Measurements from ENCODE around the gene SAA2. TPM values are rescaled to one million over a fixed set of nuclear protein-coding genes. Genes with fewer than 3 reads are reported as not detected.

SAA2 gene
- total and polyA plus RNA-seq, 10 of the 15 experiments (the other 5 are each of a cell fraction or from before 2014, with no cell fraction given), result 0.18 to 4.1 (median 0.28) TPM; not detected in 2

- in situ Hi-C loops (cut with MboI) (no loop called here), intact Hi-C loops (cut with micrococcal nuclease; ENCODE audit: unreplicated experiment) (no loop called here)
- ChIA-PET POLR2A (interaction anchor here (1.0 to 1.2 kb wide), 2 partner anchors 17 to 18 kb away, joined by 3 read pairs; no protein-coding TSS in a partner anchor), CTCF (interaction anchor here (0.9 to 1.5 kb wide), 3 partner anchors 10 to 124 kb away, joined by 3 to 6 read pairs (median 6); no protein-coding TSS in a partner anchor), SMC1A (ENCODE audit: uncharacterized antibody, unreplicated experiment) (interaction anchor here (0.7 to 1.3 kb wide), 5 partner anchors 13 to 71 kb away, joined by 3 to 6 read pairs (median 3); no protein-coding TSS in a partner anchor), RAD21 (ENCODE audit: unreplicated experiment) (interaction anchor here (1.5 to 1.9 kb wide), 2 partner anchors 18 to 51 kb away, joined by 3 to 9 read pairs; no protein-coding TSS in a partner anchor)
- no peaks in the 10 kb centered on the region for H4K20me1 ChIP-seq (ENCODE audit: control insufficient read depth, insufficient read depth)
- peaks cover 10 to 63% of the 10 kb centered on the region in 2 experiments for H3K36me3 ChIP-seq (ENCODE audit: control insufficient read depth in 2 of 2, insufficient read depth in 2 of 2, low read length in 1 of 2)
- no peaks in the 10 kb centered on the region for H3K79me2 ChIP-seq (ENCODE audit: control insufficient read depth, insufficient read depth, low read length)
- peak overlapping the region; percentile 39; the same call in 1 of the 2 replicates for H3K27ac ChIP-seq (ENCODE audit: control insufficient read depth, insufficient read depth)
- no peak overlapping the region for H2AFZ ChIP-seq (ENCODE audit: control insufficient read depth, low read depth, low read length)
- no peak overlapping the region for H3K4me2 ChIP-seq (ENCODE audit: control insufficient read depth, insufficient read depth)
- ATAC-seq (no peak), DNase-seq (ENCODE audit: low read depth, low spot score) (no peak), FAIRE-seq (no peak)
- 72% methylated on average over 2 of the region's 2 CpGs for WGBS (ENCODE audit: insufficient coverage, insufficient replicate concordance, low lambda C conversion rate, missing lambda C conversion rate)
- no peak for TF ChIP-seq NFXL1 (IDR thresholded peaks at IDR 0.05; ENCODE audit: borderline replicate concordance)
- no peak for TF ChIP-seq LARP7 (IDR thresholded peaks at IDR 0.05)
- TF ChIP-seq MTA2 (IDR thresholded peaks at IDR 0.05; ENCODE audit: low read depth), result no peak
- TF ChIP-seq TAF1 (IDR thresholded peaks at IDR 0.05; ENCODE audit: borderline replicate concordance, low read depth, low read length), result no peak
- TF ChIP-seq ZNF622 (IDR thresholded peaks at IDR 0.05), result no peak
- TF ChIP-seq TBL1XR1 (IDR thresholded peaks at IDR 0.05; ENCODE audit: low read depth, low read length), result no peak
- TF ChIP-seq MEF2B (IDR thresholded peaks at IDR 0.05; ENCODE audit: partially characterized antibody, poor library complexity, severe bottlenecking), result no peak
- no peak for TF ChIP-seq NR2C1 (IDR thresholded peaks at IDR 0.05)
- TF ChIP-seq USF2 (IDR thresholded peaks at IDR 0.05; ENCODE audit: borderline replicate concordance, low read depth, low read length), result no peak
- TF ChIP-seq CBX3 (IDR thresholded peaks at IDR 0.05; ENCODE audit: borderline replicate concordance, low read depth), result no peak
- TF ChIP-seq, protein P1, sequence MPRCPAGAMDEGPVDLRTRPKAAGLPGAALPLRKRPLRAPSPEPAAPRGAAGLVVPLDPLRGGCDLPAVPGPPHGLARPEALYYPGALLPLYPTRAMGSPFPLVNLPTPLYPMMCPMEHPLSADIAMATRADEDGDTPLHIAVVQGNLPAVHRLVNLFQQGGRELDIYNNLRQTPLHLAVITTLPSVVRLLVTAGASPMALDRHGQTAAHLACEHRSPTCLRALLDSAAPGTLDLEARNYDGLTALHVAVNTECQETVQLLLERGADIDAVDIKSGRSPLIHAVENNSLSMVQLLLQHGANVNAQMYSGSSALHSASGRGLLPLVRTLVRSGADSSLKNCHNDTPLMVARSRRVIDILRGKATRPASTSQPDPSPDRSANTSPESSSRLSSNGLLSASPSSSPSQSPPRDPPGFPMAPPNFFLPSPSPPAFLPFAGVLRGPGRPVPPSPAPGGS (IDR thresholded peaks at IDR 0.05; ENCODE audit: borderline replicate concordance, insufficient read depth, low read depth, low read length, poor library complexity, severe bottlenecking), result no peak
- no peak for TF ChIP-seq RUNX3 (IDR thresholded peaks at IDR 0.05; ENCODE audit: low read length)
- TF ChIP-seq ELK1 (IDR thresholded peaks at IDR 0.05; ENCODE audit: low read depth, low read length), result no peak
- no peak for TF ChIP-seq TCF3 (IDR thresholded peaks at IDR 0.05; ENCODE audit: borderline replicate concordance, insufficient read depth, low read depth, low read length)
- no peak for TF ChIP-seq SIN3A (IDR thresholded peaks at IDR 0.05; ENCODE audit: low read depth, low read length)
- no peak for TF ChIP-seq MYC (IDR thresholded peaks at IDR 0.05; ENCODE audit: insufficient read depth, insufficient read length, insufficient replicate concordance, low read length, severe bottlenecking)
- no TSS peak for BruUV-seq (replicated peaks)
- no peaks in the 10 kb centered on the region for H3K9me3 ChIP-seq (replicated peaks; ENCODE audit: control insufficient read depth, insufficient read depth, low read length)
- no peak overlapping the region for H3K4me3 ChIP-seq
- H3K4me1 ChIP-seq (ENCODE audit: control insufficient read depth, insufficient read depth, low read length), result peaks cover 5% of the 10 kb centered on the region
- no peak overlapping the region for H3K9ac ChIP-seq (ENCODE audit: control insufficient read depth, insufficient read depth, low read length)
- no peaks in the 10 kb centered on the region for H3K27me3 ChIP-seq (replicated peaks in 1 of 2; ENCODE audit: control insufficient read depth in 2 of 2, insufficient read depth in 2 of 2, low read length in 1 of 2)
Observed at GRCh38 chr11:18295316-18295715, 46.8 kb upstream of the SAA2 start.
